ENCODE results near the gene SLC16A8.
A peak's percentile ranks its signal among the peaks of the same experiment; 100 is the strongest.

The SLC16A8 gene

DNA sequence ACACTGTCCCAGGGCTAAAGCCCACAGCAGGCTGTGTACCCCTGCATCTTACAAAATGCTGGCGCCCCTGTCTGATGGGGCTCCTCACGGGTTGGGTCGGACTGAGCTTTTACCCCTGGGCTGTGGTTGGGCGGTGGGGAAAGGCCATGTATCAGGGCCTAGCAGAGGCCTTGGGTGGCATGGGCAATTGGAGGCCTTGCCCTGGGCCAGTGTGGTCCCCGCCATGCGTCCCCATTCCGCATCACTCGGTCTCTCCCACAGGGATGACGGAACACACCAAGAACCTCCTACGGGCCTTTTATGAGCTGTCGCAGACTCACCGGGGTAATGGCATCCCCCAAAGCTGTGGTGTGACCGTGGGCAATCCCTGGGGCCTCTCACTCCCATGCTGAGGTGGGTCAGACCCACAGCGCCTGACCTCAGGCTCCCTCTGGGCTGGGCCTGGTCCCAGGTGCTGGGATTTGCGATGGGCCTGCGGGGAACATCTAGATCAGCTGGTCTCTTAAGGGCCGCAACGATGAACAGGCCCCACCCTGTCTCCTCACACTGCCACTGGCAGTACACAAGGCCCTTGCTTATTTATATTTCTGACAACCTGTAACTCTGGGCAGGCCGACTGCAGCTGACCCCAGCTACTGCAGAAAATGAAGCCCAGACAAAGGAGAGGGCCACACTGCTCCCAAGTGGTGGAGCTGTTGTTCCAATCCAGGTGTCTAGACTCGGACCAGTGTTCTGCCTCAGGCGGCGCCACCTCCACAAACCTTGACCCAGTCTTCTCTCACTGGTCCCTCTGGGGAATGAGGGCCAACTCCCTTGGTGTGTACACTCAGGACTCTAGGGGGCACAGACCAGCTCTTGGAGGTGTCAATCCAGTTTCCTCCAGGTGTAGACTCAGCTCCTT is 12.3 kb downstream of the SLC16A8 start:
- no peak for DNase-seq

DNA sequence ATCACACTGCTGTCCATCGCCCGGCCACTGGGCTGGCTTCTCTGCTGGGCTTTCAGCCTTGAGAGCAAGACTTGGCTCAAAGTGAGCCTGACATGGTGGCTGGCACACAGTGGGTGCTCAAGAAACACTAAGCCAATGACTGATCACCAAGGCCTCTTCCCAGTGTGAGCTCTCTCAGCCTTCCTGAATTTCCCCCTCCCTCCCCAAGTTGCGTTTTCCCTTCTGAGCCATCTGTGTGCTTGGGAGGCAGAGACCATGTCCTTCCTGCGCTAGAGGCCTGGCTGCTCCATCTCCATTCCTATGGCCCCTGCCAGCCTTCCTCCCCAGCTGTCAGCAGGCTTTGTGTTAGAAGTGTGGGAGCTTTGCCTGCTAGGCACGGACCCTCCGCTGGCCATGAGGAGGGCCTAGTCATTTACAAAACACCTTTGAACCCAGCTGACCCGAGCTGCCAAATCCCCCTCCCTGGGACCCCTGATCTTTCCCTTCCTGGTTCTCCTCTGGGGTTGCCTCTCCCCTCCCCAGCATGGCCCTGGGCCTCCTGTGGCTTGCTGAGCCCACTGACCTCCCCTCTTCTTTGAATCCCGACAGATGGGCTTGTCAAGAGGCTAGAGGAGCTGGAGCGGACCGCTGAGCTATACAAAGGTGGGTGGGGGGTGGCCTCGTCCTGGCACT is 13.6 kb downstream of the SLC16A8 start:
- DNase-seq: no peak

DNA sequence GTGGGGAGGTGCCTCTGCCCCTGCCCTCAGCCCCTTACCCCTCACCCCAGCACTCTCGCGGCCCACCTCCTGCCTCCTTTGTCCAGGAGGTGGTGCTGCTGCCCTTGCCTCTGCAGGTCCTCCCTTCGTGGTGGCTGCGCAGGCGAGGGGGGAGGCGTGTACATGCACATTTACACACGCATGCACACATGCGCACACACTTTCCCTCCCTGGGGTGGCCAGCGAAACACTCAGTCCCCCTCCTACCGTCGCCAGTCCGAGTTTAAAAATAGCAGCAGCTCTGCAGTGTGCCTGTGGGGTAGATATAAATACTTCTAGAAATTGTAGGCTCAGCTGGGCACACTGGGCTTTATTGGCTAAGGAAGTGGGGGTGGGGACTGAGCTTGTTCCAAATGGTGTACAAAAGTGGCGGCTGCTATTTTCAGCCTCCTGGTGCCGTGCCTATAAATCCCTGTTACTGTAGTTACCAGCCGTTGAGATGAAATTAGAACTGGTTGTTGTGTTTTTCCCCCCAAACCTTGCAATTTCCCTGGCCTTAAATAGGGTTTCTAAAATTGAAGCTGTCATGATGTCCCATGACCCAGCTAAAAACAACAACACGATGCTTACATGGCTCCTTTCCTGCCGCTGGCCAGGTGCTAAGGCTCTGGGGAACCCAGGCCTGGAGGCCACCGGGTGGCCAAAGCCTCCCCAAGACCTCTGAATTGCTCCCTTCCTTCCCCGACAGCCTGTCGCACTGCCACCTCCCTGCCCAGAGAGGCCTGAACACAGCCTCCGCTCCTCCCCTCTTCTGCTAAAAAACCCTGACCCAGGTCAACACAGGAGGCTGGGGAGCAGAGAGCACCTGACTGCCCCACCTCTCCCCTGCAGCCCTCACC is 14.4 kb downstream of the SLC16A8 start:
- DNase-seq: peak; percentile 63 to 64

DNA sequence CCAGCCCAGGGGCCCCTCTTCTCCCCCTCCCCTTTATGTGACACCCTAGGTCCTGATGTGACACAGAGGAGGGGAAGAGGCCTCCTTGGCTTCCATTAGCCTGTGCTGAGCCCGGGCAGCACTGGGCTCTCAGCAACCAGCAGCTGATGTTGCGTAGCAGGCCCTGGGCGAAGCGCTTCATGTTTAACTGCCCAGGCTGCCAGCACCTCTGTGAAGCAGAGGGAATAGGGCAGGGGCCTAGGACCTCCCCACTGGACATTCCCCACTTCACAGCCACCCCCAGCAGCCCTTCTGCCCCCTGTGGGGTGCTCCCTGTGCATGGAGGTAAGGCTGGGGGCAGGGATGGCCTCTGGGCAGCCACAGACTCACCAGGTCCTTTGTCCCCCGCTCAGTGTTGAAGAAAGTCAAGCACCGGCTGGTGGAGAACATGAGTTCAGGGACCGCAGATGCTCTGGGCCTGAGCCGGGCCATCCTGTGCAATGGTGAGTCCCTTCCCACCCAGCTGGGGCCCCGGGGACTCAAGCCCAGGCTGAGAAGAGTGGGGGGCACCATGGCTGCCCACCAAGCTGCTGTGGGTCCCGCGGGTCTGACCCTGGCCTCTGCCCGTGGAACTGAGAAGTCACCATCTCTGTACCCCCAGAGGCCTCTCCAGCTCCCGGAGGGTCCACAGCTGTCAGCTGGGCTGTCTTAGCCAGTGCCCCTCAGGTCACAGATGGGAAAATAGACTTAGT is 15.2 kb downstream of the SLC16A8 start:
- DNase-seq: no peak

DNA sequence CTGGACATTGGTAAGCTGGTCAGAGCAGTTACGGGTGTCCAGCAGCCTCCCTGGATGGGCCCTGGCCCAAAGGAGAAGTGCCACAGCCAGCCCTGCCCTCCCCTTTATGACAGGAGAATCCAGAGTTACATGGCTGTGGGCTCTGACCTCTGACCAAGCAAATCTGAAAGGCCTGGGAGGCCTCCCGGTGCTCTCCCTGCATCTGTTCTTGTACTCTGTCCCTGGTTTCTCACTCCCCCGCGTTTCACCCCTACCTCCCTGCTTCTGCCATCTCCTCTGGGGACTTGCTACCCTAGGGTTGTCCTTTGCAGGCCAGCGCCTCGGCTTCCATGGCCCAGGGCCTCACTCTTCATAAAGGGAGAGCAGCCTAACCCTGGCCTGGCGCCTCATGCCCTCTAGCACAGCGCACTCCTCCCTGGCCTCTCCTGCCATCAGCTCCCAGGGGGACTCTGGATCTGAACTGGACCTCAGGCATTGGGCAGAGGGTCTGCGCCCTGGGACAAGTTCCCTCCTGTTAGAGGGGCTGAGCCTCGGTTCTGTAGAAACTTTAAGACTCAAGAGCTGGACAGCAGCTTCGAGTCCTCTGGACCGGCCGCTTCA is 16.1 kb downstream of the SLC16A8 start:
- DNase-seq: no peak

DNA sequence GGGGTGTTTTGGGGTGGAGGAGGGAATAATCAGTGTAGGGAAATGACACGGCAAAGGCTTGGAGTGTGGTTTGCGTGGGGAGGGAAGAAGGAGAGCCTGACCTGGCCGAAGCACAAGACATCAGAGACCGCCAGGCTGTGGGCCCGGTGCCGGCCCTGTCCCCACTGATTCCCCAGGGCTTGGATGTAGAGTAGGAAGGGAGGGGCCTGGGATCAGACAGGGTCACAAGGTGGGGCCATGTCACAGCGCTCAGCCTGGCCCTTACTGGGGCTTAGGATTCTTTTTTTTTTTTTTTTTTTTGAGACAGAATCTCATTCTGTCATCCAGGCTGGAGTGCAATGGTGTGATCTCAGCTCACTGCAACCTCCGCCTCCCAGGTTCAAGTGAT is 17.0 kb downstream of the SLC16A8 start:
- DNase-seq: no peak

DNA sequence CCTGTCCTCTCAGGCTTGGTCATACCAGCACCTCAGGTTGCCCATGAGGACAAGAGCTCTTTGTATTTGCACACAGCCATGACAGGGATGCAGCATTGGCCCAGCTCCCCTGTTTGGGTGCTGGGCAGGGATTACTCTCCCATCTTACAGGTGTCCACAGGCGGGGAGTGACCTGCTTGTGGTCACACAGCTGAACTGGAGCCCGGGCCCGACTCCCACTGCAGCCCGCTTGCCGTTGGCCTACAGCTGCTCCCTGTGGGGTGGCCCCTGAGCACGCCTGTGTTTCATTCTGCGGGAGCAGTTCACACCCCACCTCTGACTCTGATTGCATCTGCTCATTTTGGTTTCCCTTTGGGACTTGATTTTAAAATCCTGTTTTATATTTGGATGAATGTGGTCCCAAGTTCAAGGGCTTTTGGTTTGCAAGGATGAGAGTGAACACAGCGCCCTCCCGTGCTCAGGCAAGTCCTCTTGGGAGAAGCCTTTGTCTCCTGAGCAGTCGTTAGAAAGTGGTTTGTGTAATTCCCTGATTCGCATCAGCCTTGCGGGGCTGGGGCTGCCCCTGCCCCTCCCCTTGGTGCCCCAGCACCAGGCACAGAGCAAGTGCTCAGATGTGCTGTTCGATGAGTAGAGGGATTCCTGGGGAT is 17.5 kb downstream of the SLC16A8 start:
- DNase-seq: no peak

DNA sequence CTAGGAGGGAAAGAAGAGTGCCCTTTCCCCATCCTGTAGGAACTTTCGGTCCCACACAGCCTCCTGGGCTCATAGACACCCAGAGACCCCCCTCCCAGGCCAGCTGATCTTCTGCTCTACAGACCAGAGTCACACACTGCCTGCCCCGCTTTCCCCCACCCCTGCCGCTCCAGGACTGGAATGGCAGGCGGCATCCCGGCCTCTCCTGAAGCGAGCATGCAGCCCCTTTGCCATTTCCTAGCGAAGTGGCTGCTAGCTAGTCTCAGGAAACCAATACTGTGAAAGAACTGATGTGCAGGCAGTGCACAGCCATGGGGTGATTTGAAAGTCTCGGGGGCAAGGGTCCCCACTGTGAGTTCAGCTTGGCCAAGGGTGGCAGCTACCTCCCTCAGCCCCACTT is 18.4 kb downstream of the SLC16A8 start:
- DNase-seq: no peak

DNA sequence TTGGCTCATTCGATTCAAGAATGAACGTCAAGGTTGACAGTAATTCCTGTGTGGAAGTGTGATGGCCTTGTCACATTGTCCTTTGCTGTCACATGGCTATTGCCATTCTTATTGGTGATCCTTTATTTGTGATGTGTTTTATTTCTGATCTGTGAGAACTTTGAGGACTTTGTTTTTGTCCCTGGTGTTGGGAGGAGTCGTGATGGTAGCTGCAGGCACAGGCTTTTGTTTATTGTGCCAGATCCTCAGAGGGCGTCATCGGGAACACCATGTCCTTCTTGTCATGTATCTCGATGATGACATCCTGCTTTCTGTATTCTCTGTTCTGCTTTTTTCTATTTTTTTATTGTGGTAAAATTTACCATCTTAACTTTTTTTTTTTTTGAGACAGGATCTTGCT is 21.2 kb downstream of the SLC16A8 start:
- no peak for DNase-seq

DNA sequence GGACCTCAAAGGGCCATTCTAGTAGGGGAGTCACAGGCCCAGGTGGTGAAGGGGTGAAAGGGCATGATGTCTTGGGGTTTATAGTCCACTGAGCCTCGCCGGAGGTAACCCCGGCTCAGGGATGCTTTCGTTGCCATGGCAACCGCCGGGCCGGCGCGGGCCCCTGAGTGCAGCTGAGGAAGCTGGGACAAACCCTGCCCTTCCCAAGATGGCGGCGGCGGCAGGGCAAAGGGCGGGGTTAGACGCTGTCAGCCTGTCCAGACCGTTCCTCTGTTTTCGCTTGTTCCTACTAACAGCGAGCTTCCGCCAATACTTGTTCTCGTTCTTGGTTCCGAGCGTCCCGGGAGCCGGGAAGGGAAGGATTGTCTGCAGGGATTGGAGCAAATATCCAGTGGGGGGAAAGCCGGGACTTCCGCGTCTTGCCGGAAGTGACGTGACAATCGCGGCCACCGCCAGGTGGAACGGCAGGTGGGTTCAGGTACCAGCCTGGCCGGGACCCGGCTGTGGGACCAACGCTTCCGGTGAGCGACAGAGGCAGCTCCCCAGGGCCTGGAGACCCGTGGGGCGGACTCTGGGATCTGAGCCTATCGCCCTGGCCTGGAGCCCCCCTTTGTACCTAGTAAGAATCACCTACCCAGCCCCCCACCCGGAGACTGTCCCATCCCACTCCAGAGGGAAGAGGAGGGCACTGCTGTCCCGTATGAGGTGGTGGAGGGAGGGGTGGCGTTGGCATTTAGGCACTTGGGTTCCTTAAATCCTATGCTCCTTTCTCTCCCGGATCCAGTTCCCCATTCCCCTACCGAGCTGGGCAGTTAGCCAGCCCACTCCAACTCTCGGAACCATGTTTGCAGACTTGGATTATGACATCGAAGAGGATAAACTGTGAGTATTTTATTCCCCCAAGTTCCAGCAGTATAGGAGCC is 26.8 kb downstream of the SLC16A8 start, which contains the start of gene PICK1:
TSS of gene PICK1 (plus strand) at position 436 of the 923 bp plus-strand sequence. CDS start at position 842, 406 bp downstream.
- DNase-seq: peak; percentile 19 to 41

DNA sequence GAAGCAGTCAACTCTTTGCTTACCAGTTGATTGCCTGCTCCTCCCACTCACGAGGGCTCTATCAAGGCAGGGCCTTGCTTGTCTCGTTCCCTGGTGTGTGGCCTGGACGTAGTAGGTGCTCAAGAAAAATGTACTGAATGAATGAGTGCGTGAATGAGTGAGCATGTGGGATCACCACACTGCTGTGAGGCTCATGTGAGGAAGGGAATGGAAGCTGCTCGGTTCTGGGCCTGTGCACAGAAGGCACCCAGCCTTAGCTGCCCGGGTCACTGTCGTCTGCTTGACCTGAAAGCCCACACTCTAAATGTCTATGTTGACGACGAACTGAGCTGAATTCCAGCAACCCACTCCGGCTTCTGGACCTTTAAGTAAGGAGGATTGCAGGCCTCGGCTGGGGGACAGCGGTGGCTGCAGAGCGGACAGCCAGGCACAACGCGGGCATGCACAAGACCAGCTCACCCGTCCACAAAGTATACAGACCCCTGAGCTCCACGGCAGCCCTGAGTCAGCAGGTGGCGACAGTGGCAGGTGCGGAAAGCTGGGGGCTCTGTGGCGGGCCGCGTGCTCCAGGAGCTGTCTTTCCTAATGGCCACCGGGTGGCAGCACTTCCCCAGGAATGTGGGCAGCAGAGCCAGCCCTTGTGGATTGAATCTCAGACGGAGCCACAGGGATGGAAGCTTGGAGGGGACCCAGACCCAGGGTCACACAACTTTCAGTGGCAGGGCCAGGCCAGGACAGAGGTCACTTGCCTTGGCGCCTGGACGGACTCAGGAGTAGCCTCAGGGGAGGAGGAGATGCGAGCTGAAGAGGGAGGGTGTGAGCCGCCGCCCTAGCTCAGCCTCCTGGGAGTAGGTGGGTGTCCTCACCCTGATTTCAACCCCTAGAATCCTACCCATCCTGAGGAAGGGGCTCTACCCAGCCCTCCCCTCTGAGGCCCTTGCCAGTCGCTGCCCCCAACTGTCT is 31.8 kb downstream of the SLC16A8 start:
- DNase-seq: peak; percentile 70 to 81

DNA sequence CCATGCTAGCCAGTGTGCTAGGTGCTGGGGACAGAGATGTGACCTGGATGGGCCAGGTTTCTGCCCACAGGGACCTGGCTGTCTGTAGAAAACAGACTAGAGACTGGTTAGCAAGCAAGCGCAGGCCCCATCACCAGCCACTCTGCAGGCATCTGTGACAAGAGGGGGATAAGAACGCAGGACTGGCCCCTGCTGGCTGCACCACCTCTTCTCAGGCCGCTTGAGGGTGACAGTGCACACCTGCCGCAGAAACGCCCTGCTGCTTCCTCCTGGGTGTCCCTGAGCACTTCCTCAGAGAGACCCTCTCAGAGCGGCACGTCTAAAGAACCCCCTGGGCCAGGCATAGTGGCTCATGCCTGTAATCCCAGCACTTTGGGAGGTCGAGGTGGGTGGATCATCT is 32.7 kb downstream of the SLC16A8 start:
- no peak for DNase-seq

DNA sequence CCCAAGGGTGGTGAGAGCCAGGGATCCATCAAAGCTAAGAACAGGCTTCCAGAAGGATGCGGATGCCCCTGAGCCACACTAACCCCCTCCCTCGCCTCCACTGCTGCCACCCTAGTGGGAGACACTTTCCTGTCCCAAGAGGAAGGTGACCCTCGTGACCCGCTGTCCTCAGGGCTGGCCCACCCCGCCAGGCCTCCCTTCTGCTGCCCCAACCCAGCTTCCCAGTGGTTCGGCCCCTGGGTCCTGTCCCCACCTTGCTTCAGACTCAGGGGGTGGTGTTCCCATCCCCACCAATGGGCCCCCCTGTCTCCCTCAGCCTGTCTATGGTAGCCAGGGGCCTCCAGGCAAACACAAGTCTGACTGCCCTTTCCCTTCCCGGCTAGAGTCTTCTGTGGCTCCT is 33.3 kb downstream of the SLC16A8 start:
- DNase-seq: no peak

DNA sequence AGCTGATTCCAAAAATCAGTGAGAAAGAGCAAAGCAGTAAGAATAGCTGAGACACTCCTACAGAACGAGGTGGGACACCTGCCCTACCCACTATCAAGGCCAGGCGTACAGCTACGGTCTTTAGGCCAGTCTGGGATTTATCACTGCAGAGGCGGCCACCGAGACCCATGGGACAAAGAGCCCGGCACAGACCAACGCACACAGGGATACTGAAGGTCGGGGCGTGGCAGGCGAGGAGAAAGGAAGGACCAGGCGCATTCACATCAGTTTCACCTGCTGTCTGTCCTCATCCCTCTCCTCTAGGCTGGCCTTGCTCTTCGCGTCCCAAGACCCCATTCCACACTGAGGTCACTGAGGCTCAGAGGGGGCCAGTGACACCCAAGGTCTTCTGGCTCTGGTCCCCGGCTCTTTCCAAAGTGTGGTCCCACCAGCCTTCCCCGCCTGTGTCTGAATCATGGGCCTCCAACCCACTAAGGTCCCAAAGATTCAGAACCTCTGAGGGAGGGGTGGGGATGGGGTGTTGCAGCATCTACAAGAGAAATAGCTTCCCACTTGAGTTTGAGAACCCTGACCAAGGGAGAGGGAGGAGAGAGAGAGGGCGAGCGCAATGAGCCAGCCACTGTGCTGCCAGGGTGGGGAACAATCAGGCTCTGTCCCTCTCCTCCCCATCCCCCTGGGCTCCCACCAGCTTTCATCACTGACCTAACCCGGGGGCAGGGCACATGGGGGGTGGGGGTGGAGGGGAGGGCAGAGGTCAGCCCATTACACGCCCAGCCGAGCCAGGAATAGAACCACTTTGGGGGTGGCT is 34.0 kb downstream of the SLC16A8 start:
- no peak for DNase-seq

DNA sequence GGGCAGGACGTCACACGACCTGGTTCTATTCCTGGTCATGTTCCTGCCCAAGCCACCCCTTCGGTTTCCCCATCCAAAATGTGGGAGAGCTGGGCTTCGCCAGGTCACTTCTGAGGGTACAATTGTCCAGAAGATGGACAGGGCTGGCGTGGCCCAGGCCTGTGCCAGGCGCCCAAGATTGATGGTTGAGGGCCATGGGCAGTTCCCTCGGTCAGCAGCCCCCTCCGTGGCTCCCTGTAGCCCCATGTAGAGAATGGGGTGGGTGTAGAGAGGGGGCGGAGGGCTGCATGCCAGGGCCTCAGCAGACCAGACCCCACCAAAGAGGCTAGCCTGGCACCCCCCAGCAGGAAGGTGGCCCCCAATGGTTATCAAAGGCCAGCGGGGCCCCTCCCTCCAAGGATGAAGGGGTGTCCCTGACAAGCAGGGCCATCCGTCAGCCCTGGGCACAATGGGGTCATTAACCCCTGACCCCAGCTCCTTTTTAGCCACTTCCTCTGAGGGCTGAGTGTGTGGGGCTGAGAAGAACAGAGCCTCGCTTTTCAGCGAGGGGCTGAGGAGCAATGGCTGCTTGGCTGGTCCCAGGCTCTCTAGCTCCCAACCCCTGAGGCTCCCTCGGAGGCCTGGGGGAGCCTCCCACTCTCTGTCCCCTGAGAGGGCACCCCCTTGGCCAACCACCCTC is 37.8 kb downstream of the SLC16A8 start:
- DNase-seq: no peak

DNA sequence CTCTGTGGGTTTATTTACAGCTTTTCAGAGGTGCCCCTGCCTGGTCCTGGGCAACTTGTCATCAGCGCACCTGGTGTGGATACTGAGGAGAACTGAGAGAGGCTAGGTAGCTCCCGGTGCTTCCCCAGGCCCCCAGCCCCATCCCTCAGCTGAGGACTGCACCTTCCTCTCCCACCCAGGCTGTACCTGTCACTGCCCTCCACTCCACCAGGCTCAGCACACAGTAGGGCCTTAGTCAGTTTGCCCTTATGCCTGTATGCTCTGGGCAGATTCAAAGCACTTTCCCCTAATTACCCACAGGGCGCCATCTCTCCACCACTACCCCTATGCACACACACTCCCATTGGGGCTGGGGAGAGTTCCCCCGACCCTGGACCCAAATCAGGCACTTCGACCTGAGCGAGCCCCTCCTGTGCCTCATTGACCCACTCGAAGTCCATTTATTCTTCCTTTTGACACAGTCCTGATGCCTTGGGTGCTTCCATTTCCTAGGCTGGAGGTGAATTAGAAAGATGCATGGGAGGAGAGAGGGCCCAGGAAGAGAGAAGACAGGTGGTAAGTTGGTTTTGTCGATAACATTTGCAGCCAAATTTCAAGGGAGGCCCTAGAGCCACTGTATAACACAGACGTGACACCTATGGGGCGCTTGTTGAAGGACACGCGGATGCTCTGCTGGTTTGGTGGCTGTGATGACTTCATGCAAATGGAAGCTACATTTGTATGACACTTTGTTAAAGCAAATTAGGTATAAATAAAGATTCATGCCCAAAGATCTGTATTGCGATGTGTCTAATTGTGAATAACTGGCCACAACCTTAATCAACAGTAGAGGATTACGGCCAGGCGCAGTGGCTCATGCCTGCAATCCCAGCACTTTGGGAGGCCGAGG is 40.6 kb downstream of the SLC16A8 start:
- no peak for DNase-seq

DNA sequence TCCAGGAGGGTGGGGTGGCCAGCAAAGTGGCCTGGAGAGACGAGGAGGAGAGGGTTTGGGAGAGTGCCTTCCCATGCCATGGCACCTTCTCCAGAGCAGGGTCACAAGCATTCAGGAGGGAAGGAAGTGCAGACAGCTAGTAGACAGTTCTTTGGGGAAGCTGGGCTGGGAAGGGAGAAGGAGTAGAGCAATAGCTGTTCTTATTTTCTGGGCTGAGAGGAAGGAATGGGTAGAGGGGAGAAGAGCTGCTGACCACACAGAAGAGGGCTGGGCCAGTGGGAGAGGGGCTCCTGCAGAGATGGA is 41.5 kb downstream of the SLC16A8 start:
- peak; percentile 53 to 62 for DNase-seq

All from Kasumi-1 (cell line).